ENCODE data around the gene FAM200B. TPM values are rescaled to one million over a fixed set of nuclear protein-coding genes. Genes with fewer than 3 reads are reported as not detected.

Gene FAM200B
- 9.6 and 17.2 TPM in 2 replicates for total RNA-seq (ENCODE audit: low replicate concordance)

DNA sequence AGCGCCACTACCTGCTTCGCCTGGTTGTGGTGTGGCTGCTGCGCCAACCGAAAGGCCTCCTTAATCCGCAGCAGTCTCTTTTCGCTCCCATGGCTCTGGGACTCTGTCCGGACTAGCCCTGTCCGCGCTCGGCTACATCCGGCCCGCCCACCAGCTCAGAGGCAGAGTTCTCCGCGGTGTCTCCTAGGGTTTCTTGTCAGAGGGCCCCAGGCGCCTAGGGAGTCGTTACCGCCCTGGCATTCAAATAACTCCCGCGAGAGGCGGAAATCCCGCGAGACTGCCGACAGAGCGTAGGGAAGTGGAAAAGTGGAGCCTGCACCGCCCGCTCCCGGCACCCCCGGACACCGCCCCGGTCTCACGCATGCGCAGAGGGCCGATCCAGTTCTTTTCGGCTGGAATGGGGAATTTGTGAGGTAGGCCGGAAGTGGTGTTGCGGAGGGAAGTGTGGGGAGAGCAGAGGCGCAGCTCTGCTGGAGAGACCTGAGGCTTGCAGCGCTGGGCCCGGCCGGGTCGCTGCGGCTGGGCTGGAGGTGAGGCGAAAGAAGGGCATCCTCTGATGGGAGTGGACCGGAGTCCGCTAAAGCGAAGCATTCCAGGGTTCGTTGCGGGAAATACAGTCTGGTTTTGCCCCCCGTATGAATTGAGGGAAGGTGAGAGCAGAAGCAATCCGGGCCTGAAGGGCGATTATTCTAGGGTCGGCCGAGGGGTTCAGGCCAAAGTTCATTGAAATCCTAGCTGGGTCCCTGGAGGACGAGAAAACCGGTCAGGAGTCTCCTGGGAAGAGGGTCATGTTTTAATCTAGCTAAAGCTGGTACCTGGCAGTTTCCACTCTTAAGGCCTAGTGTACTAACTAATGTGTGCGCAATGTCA lies at the start of gene FAM200B:
TSS of gene FAM200B (plus strand) at position 456 of the 870 bp plus-strand sequence. CDS start 5,151 bp downstream, outside the sequence.

DNA sequence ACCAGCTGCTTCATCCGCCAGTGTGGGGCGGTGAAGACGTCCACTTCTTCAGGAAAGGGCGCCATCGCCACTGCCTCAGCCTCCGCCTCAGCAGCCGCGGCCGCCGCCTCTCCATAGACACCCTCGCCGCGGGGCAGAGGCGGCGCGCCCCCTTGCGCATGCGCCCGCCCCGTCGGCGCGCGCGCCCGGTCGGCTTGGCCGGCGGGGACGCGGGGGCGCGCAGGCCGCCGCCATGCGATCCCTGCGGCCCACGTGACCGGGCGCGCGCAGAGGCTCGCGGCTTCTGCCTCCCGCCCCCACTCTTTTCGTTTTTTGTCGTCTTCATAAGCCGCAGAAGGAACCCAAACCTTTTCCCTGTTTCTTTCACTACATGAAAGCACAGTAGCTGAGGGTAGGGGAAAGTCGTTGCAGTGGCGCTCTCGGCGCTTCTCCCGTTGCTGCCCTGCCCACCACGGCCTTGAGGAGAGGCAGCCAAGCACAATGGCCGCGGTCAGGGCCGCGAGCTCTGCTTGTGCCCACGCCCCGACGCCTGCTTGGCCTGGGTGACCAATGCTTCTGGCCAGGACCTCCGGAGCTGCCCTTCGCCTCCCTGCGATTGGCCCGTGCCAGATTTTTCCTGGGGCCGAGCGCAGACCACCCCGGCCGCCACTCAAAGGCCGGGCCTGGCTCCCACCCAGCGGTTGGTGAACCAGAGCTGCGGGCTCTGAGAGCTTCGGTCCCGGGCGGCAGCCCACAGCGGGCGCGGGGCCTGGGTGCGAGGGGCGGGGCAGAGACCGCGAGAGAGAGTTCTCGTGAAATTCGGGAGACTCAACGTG lies 26.2 kb upstream of the FAM200B start, which contains the start of gene FBXL5:
TSS of gene FBXL5 (minus strand) at position 135 of the 815 bp plus-strand sequence. CDS start at position 65, 70 bp downstream.

DNA sequence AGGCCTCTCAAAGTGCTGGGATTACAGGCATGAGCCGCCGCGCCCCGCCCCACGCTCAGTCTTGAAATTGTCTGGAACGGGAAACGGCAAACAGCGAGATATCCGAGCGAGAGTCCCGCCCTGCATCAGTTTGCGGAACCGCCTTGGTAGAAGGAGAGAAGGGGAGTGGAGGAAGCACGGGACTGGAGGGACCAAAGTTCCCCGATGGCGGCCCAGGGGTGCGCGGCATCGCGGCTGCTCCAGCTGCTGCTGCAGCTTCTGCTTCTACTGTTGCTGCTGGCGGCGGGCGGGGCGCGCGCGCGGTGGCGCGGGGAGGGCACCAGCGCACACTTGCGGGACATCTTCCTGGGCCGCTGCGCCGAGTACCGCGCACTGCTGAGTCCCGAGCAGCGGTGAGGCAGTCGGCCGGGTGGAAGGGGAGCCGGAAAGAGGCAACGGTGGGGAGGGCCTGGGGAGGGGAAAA lies 21.3 kb downstream of the FAM200B start, which contains the start of gene BST1:
TSS of gene BST1 (plus strand) at position 125 of the 463 bp plus-strand sequence. CDS start at position 205, 80 bp downstream.

Other genes starting within 250 kb of the FAM200B start
- gene CC2D2A, start 211.9 kb upstream of the FAM200B start, total RNA-seq (ENCODE audit: low replicate concordance): 10.4 and 11.8 TPM in 2 replicates
- 71.0 and 84.8 TPM in 2 replicates for gene FBXL5, start 26.5 kb upstream of the FAM200B start, total RNA-seq (ENCODE audit: low replicate concordance)
- 11.1 and 16.8 TPM in 2 replicates for gene BST1, start 21.2 kb downstream of the FAM200B start, total RNA-seq (ENCODE audit: low replicate concordance)
- gene CD38, start 96.5 kb downstream of the FAM200B start, total RNA-seq (ENCODE audit: low replicate concordance): not detected in 2 replicates